Uterus (tissue), 4 donors: Measurements from ENCODE around the gene TESK2. TPM values are rescaled to one million over a fixed set of nuclear protein-coding genes. Genes with fewer than 3 reads are reported as not detected.

ENCODE experiments used
- DNase-seq, 2 donors: peaks; one replicate each; pipeline ENCODE4 v3.0.0-alpha.2; 2019 to 2020
- H3K27ac ChIP-seq, 2 donors: fragments of 200-600 bp; sonication (generic); 1 replicate in 1 of 2; 2 replicates in 1 of 2; pipeline ENCODE4 v1.5.1; 2016 to 2018
- H3K27me3 ChIP-seq, 2 donors: fragments of 200-600 bp; sonication (generic); one replicate each; pipeline ENCODE4 v1.5.1; 2018 to 2019; ENCODE audit warnings: control low read depth in 1 of 2
- H3K36me3 ChIP-seq, 2 donors: fragments of 200-600 bp; sonication (generic); one replicate each; pipeline ENCODE4 v1.5.1; 2019; ENCODE audit warnings: control low read depth in 1 of 2
- H3K4me1 ChIP-seq, 2 donors: fragments of 200-600 bp; sonication (generic); one replicate each; pipeline ENCODE4 v1.5.1; 2018 to 2019; ENCODE audit warnings: control low read depth in 1 of 2
- H3K4me3 ChIP-seq, 2 donors: fragments of 200-600 bp; sonication (generic); 1 replicate in 1 of 2; 2 replicates in 1 of 2; pipeline ENCODE4 v1.5.1; 2018 to 2019; ENCODE audit warnings: mild to moderate bottlenecking in 1 of 2
- H3K9me3 ChIP-seq, 2 donors: fragments of 200-600 bp; sonication (generic); one replicate each; pipeline ENCODE4 v1.5.1; 2019; ENCODE audit warnings: control low read depth in 1 of 2
- CTCF ChIP-seq, 4 experiments: fragments of 200-600 bp in 2 of 4; fragments of 450-650 bp in 2 of 4; sonication (generic) in 2 of 4; IDR thresholded peaks; one replicate each; pipeline ENCODE4 v1.5.1; 2016 to 2019; ENCODE audit warnings: antibody characterized with exemption in 4 of 4, mild to moderate bottlenecking in 2 of 4, moderate library complexity in 1 of 4
- POLR2A ChIP-seq, 2 donors: fragments of 450-650 bp; IDR thresholded peaks; one replicate each; pipeline ENCODE4 v1.6.1; 2016; ENCODE audit warnings: antibody characterized with exemption in 2 of 2, mild to moderate bottlenecking in 1 of 2, moderate library complexity in 1 of 2
- intact Hi-C: fragments of 100-400 bp; cut with DNase I; formaldehyde crosslinking; loops from one replicate; pipeline ENCODE4 v1.15.1; 2023; ENCODE audit warnings: low total_unique reads
- total RNA-seq, 4 donors: library from RNA; depleted of rRNA in 3 of 4; stranded (reverse); fragments of >200 nt in 3 of 4; gene quantifications; one replicate each; pipeline versions ENCODE4 v1.1.0 to v1.2.4, GENCODE V29; 2014 to 2023
- donor health status: DM: yes; HTN: yes; CAD: no.

Gene TESK2
- total RNA-seq, 4 donors from 2014 or later = 0.29 to 7.5 (median 2.1) TPM

DNA sequence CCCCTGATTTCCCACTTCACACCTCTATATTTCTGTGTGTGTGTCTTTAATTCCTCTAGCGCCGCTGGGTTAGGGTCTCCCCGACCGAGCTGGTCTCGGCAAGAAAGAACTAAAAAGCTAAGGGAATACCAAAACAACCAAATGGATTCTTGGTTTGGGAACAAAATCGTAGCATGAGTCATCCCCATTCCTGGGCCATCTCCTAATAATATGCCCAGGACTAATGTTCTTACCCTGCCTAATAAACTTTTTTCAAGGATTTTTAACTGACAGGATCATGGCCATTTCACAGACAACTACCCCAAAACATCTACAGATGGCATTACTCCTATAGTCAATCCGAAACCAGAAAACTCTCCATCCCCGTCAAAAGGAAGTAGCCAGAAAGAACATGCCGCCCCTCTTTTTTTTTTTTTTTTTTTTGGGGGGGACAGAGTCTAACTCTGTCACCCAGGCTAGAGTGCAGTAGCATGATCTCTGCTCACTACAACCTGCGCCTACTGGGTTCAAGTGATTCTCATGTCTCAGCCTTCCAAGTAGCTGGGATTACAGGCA is 168.4 kb downstream of the TESK2 start:
- H3K4me1 ChIP-seq = peaks cover 0 to 3% of the 10 kb centered on the region in 2 donors
- H3K27ac ChIP-seq = no peak overlapping the region
- intact Hi-C loops = no loop called here
- DNase-seq = no peak
- no peaks in the 10 kb centered on the region for H3K9me3 ChIP-seq
- H3K36me3 ChIP-seq = no peaks in the 10 kb centered on the region
- H3K27me3 ChIP-seq = no peaks in the 10 kb centered on the region
- TF ChIP-seq CTCF (IDR thresholded peaks at IDR 0.05) (no peak), POLR2A (IDR thresholded peaks at IDR 0.05) (no peak)
- H3K4me3 ChIP-seq = no peak overlapping the region

GRCh38 chr1:45321444-45321843 is 169.5 kb downstream of the TESK2 start:
- no peaks in the 10 kb centered on the region for H3K9me3 ChIP-seq
- intact Hi-C loops = no loop called here
- no peak overlapping the region for H3K27ac ChIP-seq
- DNase-seq = no peak
- H3K36me3 ChIP-seq = no peaks in the 10 kb centered on the region
- no peaks in the 10 kb centered on the region for H3K27me3 ChIP-seq
- H3K4me3 ChIP-seq = no peak overlapping the region
- no peak for TF ChIP-seq POLR2A (IDR thresholded peaks at IDR 0.05)
- TF ChIP-seq CTCF (IDR thresholded peaks at IDR 0.05) = no peak
- no peaks in the 10 kb centered on the region for H3K4me1 ChIP-seq

DNA sequence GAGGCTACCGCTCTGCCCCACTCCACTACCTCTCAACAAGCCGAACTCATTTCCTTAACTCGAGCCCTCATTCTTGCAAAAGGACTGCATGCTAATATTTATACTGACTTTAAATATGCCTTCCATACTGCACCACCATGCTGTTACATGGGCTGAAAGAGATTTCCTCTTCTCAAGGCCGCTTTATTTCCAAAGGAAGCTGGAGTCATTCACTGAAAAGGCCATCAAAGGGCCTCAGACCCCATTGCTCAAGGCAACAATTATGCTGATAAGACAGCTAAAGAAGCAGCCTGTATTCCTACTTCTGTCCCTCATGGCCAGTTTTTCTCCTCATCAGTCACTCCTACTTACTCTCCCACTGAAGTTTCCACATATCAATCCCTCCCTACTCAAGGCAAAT is 171.2 kb downstream of the TESK2 start:
- H3K9me3 ChIP-seq = no peaks in the 10 kb centered on the region
- no peaks in the 10 kb centered on the region for H3K36me3 ChIP-seq
- intact Hi-C loops = no loop called here
- TF ChIP-seq CTCF (IDR thresholded peaks at IDR 0.05) (no peak), POLR2A (IDR thresholded peaks at IDR 0.05) (no peak)
- H3K27me3 ChIP-seq = no peaks in the 10 kb centered on the region
- DNase-seq = no peak
- no peaks in the 10 kb centered on the region for H3K4me1 ChIP-seq
- H3K27ac ChIP-seq = no peak overlapping the region
- no peak overlapping the region for H3K4me3 ChIP-seq

GRCh38 chr1:45317166-45317565 is 173.8 kb downstream of the TESK2 start:
- no peaks in the 10 kb centered on the region for H3K36me3 ChIP-seq
- TF ChIP-seq POLR2A (IDR thresholded peaks at IDR 0.05) (no peak), CTCF (IDR thresholded peaks at IDR 0.05) (no peak)
- no peak for DNase-seq
- no peaks in the 10 kb centered on the region for H3K27me3 ChIP-seq
- H3K4me3 ChIP-seq = no peak overlapping the region
- no peaks in the 10 kb centered on the region for H3K4me1 ChIP-seq
- no peak overlapping the region for H3K27ac ChIP-seq
- no peaks in the 10 kb centered on the region for H3K9me3 ChIP-seq
- intact Hi-C loops = no loop called here

DNA sequence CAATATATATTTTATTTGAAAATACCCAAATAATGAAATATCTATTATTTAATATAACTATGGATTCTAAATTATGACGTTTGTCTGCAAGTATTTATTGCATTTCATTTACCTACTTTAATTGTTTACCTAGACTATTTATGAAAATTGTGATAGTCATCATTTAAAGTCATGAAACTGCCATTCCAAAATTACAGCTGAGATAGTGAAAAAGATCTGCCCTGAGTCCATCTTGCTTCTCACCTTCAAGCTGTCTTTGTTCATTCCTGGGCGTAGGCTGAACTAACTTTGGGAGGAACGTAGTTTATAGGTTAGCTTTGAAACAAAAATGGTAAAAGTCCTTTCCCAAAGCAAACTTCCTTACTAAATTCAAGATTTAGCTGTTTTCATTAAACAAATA is 176.7 kb downstream of the TESK2 start:
- intact Hi-C loops = no loop called here
- Histone ChIP-seq H3K36me3 (no peaks in the 10 kb centered on the region), H3K4me3 (no peak overlapping the region), H3K9me3 (no peaks in the 10 kb centered on the region), H3K27me3 (no peaks in the 10 kb centered on the region), H3K27ac (no peak overlapping the region), H3K4me1 (no peaks in the 10 kb centered on the region)
- TF ChIP-seq POLR2A (IDR thresholded peaks at IDR 0.05) = no peak
- no peak for TF ChIP-seq CTCF (IDR thresholded peaks at IDR 0.05)
- no peak for DNase-seq
